Transverse colon (tissue), 4 donors: ENCODE data around the gene TCEA3. TPM values are rescaled to one million over a fixed set of nuclear protein-coding genes. Genes with fewer than 3 reads are reported as not detected.

ENCODE experiments used
- DNase-seq: peaks from one replicate; pipeline ENCODE4 v3.0.0-alpha.2; 2019
- H3K27ac ChIP-seq, 4 donors: fragments of 200-600 bp; sonication (generic); 2 replicates each; pipeline ENCODE4 v1.5.1; 2016 to 2018; ENCODE audit warnings: inconsistent platforms in 4 of 4
- H3K27me3 ChIP-seq: fragments of 200-600 bp; sonication (generic); 2 replicates; pipeline ENCODE4 v1.5.1; 2017; ENCODE audit warnings: inconsistent platforms
- H3K36me3 ChIP-seq, 4 donors: fragments of 200-600 bp; sonication (generic); 2 replicates each; pipeline ENCODE4 v1.5.1; 2017 to 2019; ENCODE audit warnings: inconsistent platforms in 4 of 4
- H3K4me1 ChIP-seq, 4 donors: fragments of 200-600 bp; sonication (generic); 2 replicates each; pipeline ENCODE4 v1.5.1; 2017 to 2020; ENCODE audit warnings: inconsistent platforms in 4 of 4
- H3K4me3 ChIP-seq, 4 donors: fragments of 200-600 bp; sonication (generic); 1 replicate in 1 of 4; 2 replicates in 3 of 4; pipeline versions ENCODE4 v1.5.1 to v1.6.1; 2017 to 2019; ENCODE audit warnings: inconsistent platforms in 4 of 4
- H3K9me3 ChIP-seq, 2 donors: fragments of 200-600 bp; sonication (generic); 2 replicates each; pipeline ENCODE4 v1.5.1; 2017 to 2019; ENCODE audit warnings: inconsistent platforms in 2 of 2
- EP300 ChIP-seq: sonication (generic); formaldehyde crosslinking; IDR thresholded peaks from one replicate; pipeline ENCODE4 v1.6.1; 2017; ENCODE audit warnings: antibody characterized with exemption, low read depth
- POLR2A ChIP-seq: fragments of 450-650 bp; IDR thresholded peaks from one replicate; pipeline ENCODE4 v1.6.1; 2016; ENCODE audit warnings: antibody characterized with exemption, mild to moderate bottlenecking, moderate library complexity
- POLR2AphosphoS5 ChIP-seq, 3 donors: sonication (generic); formaldehyde crosslinking; IDR thresholded peaks; one replicate each; pipeline ENCODE4 v1.6.1; 2016; ENCODE audit warnings: antibody characterized with exemption in 3 of 3
- WGBS, 2 donors: methylation state at CpG; one replicate each; pipeline ENCODE4 v1.1.5; 2018; ENCODE audit warnings: low coverage in 1 of 2; 5-methylcytosine and 5-hydroxymethylcytosine counted together
- in situ Hi-C, 4 donors: fragments of 200-750 bp; cut with MboI; loops; one replicate each; pipeline versions ENCODE4 v1.15.0 to v1.15.1; 2017; ENCODE audit warnings: low sequenced_read_pairs in 3 of 4, low pct_ligation_motif_present in 1 of 4, low pct_unique_long_range_greater_than_20kb in 1 of 4
- intact Hi-C: fragments of 100-400 bp; cut with DNase I; formaldehyde crosslinking; loops from one replicate; pipeline ENCODE4 v1.15.1; 2023; ENCODE audit warnings: low total_unique reads
- total RNA-seq, 4 donors: library from RNA; depleted of rRNA; stranded (reverse); fragments of >200 nt; gene quantifications; one replicate each; pipeline ENCODE4 v1.1.0, GENCODE V29; 2016
- TF ChIP-seq, protein P1 (sequence below), 5 experiments: fragments of 200-600 bp in 3 of 5; fragments of 450-650 bp in 2 of 5; sonication (generic) in 3 of 5; IDR thresholded peaks; 1 replicate in 2 of 5; 2 replicates in 3 of 5; pipeline ENCODE4 v1.5.1; 2016 to 2017; ENCODE audit warnings: antibody characterized with exemption in 5 of 5, inconsistent platforms in 3 of 5, mild to moderate bottlenecking in 2 of 5, moderate library complexity in 1 of 5

TCEA3 gene
- total RNA-seq, 4 donors from 2014 or later, result 137 to 761 (median 198) TPM

DNA sequence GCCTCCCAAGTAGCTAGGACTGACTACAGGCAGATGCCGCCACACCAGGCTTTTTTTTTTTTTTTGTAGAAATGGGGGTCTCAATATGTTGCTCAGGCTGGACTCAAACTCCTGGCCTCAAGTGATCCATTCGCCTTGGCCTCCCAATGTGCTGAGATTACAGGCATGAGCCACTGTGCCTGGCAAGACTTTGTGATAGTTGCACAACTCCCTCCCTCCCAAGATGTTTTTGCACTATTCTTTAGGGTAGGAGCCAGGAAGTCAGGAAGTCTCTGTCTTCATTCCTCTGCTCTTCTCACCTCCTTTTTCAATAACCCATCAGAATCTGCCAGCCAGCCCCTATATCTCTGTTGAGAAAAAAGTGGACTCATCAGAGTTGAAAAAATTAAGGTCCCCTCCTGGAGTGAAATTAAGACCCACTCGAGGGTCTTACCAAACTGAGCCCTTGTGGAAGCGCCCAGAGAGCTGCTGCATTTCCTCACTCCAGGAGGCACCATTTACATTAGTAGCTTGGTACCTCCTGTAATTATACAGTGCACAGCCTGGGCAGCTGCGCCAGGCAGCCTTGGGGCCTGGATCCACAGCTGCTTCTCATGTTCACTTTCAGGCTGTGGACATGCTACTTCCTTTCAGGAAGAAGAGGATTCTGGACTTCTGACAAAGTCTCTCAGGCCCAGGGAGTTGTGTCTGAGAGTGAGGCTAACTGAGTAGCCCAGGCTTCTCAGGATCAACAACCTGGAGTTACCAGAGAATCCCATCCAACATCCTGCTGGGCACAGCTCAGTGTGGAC is 24.0 kb downstream of the TCEA3 start:
- Histone ChIP-seq H3K9me3 (no peaks in the 10 kb centered on the region), H3K27me3 (no peaks in the 10 kb centered on the region), H3K4me1 (peaks cover 23 to 39% (median 26%) of the 10 kb centered on the region in 4 donors), H3K36me3 (peaks cover 0 to 8% (median 0%) of the 10 kb centered on the region in 4 donors), H3K4me3 (no peak overlapping the region), H3K27ac (peak overlapping the region; percentile 4 to 86 (median 33))
- WGBS, 2 donors, result 80 to 85% methylated on average over 2 to 5 of the region's 5 CpGs
- in situ Hi-C loops (no loop called here), intact Hi-C loops (no loop called here)
- TF ChIP-seq POLR2A, result no peak
- no peak for TF ChIP-seq POLR2AphosphoS5 (IDR thresholded peaks at IDR 0.05)
- TF ChIP-seq EP300, result no peak
- TF ChIP-seq, protein P1, sequence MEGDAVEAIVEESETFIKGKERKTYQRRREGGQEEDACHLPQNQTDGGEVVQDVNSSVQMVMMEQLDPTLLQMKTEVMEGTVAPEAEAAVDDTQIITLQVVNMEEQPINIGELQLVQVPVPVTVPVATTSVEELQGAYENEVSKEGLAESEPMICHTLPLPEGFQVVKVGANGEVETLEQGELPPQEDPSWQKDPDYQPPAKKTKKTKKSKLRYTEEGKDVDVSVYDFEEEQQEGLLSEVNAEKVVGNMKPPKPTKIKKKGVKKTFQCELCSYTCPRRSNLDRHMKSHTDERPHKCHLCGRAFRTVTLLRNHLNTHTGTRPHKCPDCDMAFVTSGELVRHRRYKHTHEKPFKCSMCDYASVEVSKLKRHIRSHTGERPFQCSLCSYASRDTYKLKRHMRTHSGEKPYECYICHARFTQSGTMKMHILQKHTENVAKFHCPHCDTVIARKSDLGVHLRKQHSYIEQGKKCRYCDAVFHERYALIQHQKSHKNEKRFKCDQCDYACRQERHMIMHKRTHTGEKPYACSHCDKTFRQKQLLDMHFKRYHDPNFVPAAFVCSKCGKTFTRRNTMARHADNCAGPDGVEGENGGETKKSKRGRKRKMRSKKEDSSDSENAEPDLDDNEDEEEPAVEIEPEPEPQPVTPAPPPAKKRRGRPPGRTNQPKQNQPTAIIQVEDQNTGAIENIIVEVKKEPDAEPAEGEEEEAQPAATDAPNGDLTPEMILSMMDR (IDR thresholded peaks at IDR 0.05), result no peak
- no peak for DNase-seq

DNA sequence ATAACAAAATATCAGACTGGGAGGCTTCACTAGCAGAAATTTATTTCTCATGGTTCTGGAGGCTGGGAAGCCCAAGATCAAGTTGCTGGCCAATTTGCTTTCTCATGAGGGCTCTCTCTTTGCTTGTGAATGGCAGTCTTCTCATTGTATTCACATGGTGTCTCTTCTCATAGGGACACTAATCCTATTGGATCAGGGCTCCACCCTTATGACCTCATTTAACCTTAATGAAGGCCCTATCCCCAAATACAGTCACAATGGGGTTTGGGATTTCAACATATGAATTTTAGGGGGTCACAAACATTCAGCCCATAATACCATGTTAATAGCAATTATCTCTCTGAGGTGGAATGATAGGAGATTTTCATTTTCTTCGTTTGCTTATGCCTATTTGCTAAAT is 25.3 kb downstream of the TCEA3 start:
- Histone ChIP-seq H3K27me3 (no peaks in the 10 kb centered on the region), H3K9me3 (no peaks in the 10 kb centered on the region), H3K4me3 (no peak overlapping the region), H3K27ac (no peak overlapping the region), H3K36me3 (peaks cover 0 to 8% (median 0%) of the 10 kb centered on the region in 4 donors), H3K4me1 (peaks cover 17 to 42% (median 30%) of the 10 kb centered on the region in 4 donors)
- no peak for DNase-seq
- intact Hi-C loops (no loop called here), in situ Hi-C loops (no loop called here)
- TF ChIP-seq, protein P1 (IDR thresholded peaks at IDR 0.05), result no peak
- TF ChIP-seq POLR2AphosphoS5 (IDR thresholded peaks at IDR 0.05) (no peak), EP300 (no peak), POLR2A (no peak)
- WGBS, 2 donors, result 85 to 89% methylated on average over 1 of the region's 1 CpG

DNA sequence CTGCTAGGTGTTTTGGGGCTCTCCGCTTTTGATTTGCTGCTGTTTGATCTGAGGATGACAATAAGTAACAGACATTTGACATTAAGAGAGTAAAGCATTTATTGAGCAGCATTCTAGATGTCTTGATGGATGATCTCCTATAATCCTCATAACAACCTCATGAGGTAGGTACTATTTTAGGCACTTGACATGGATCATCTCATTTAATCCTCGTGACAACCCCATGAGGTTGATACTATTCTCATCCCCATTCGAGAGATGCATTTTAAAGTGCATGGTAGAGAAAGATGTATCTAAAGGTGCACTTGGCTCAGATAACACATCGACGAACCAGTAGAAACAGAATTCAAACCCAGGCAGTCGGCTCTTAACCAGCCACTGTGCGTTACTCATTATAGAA is 26.6 kb downstream of the TCEA3 start:
- H3K4me3 ChIP-seq, result no peak overlapping the region
- TF ChIP-seq, protein P1 (IDR thresholded peaks at IDR 0.05), result no peak
- TF ChIP-seq EP300 (no peak), POLR2AphosphoS5 (IDR thresholded peaks at IDR 0.05) (no peak), POLR2A (no peak)
- peaks cover 0 to 8% (median 0%) of the 10 kb centered on the region in 4 donors for H3K36me3 ChIP-seq
- 87 to 94% methylated on average over 3 to 7 of the region's 7 CpGs for WGBS, 2 donors
- no peak overlapping the region for H3K27ac ChIP-seq
- intact Hi-C loops, result no loop called here
- in situ Hi-C loops, result no loop called here
- H3K27me3 ChIP-seq, result no peaks in the 10 kb centered on the region
- H3K4me1 ChIP-seq, result peaks cover 5 to 40% (median 26%) of the 10 kb centered on the region in 4 donors
- DNase-seq, result no peak
- no peaks in the 10 kb centered on the region for H3K9me3 ChIP-seq

DNA sequence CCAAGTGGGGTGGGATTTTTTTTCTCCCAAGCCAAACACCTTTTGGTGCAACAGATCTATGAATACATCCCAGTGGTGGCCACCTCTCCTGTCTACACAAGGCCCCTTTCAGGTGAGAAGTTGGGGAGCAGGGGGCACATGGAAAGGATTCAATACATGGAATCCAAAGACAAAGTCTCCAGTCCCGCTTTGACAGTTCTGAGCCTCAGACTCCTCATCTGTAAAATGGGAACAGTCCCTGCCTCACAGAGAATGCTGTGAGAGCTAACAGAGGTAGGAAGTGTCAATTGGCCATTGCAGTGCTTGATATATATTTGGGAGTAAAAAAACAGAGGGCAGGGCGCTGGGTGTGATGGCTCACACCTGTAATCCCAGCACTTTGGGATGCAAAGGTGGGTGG is 28.2 kb downstream of the TCEA3 start:
- in situ Hi-C loops, result no loop called here
- DNase-seq, result no peak
- Histone ChIP-seq H3K4me3 (no peak overlapping the region), H3K9me3 (no peaks in the 10 kb centered on the region), H3K27me3 (no peaks in the 10 kb centered on the region), H3K27ac (peak overlapping the region in 2 of 4 donors; percentile 73 to 86), H3K4me1 (peaks cover 0 to 26% (median 18%) of the 10 kb centered on the region in 4 donors), H3K36me3 (peaks cover 0 to 8% (median 0%) of the 10 kb centered on the region in 4 donors)
- intact Hi-C loops, result no loop called here
- TF ChIP-seq POLR2A (no peak), EP300 (no peak), POLR2AphosphoS5 (IDR thresholded peaks at IDR 0.05) (no peak)
- TF ChIP-seq, protein P1 (IDR thresholded peaks at IDR 0.05), result no peak
- 83 to 89% methylated on average over 1 to 2 of the region's 2 CpGs for WGBS, 2 donors
